KOPT-K1 (cell line): ENCODE data around the gene ALPP.
"Not testable (repeated sequence)": the region's sequence is repeated elsewhere in the genome, so short reads cannot be mapped to it uniquely, and the experiment has no call there.

ENCODE experiments used
- H3K27ac ChIP-seq: fragments of 200-600 bp; sonication (generic); 2 replicates; pipeline ENCODE4 v1.5.1; 2016; ENCODE audit warnings: antibody characterized with exemption, mild to moderate bottlenecking, low read depth, low read length; ENCODE audit not compliant: poor library complexity, severe bottlenecking
- H3K36me3 ChIP-seq: fragments of 200-600 bp; sonication (generic); 2 replicates; pipeline ENCODE4 v1.5.1; 2017; ENCODE audit warnings: antibody characterized with exemption, mild to moderate bottlenecking, low read length, moderate library complexity; ENCODE audit not compliant: insufficient read depth
- H3K9me3 ChIP-seq: fragments of 200-600 bp; sonication (generic); 2 replicates; pipeline ENCODE4 v1.5.1; 2017; ENCODE audit warnings: antibody characterized with exemption, low read length, mild to moderate bottlenecking; ENCODE audit not compliant: insufficient read depth, poor library complexity, severe bottlenecking

The ALPP gene

GRCh38 chr2:232365621-232366321, 12.8 kb upstream of the ALPP start:
- H3K27ac ChIP-seq, result no peak overlapping the region
- H3K9me3 ChIP-seq, result peaks cover 15% of the 10 kb centered on the region

GRCh38 chr2:232366461-232366860, 12.1 kb upstream of the ALPP start:
- peaks cover 11% of the 10 kb centered on the region for H3K9me3 ChIP-seq
- H3K27ac ChIP-seq, H3K36me3 ChIP-seq: not testable (repeated sequence)

More at GRCh38 chr2:232365621-232366321, 12.8 kb upstream of the ALPP start:
- no peaks in the 10 kb centered on the region for H3K36me3 ChIP-seq

- peaks cover 5% of the 10 kb centered on the region for H3K9me3 ChIP-seq
- H3K27ac ChIP-seq, result no peak overlapping the region
- H3K36me3 ChIP-seq, result no peaks in the 10 kb centered on the region
These were observed 11.5 kb upstream of the ALPP start for GRCh38 chr2:232367016-232367415.

GRCh38 chr2:232367591-232368233, 10.8 kb upstream of the ALPP start:
- no peaks in the 10 kb centered on the region for H3K9me3 ChIP-seq
- H3K27ac ChIP-seq, result no peak overlapping the region
- H3K36me3 ChIP-seq, result no peaks in the 10 kb centered on the region

- H3K27ac ChIP-seq, result no peak overlapping the region
- H3K9me3 ChIP-seq, result no peaks in the 10 kb centered on the region
- no peaks in the 10 kb centered on the region for H3K36me3 ChIP-seq
These were observed 10.2 kb upstream of the ALPP start for GRCh38 chr2:232368311-232368731.

GRCh38 chr2:232369126-232369951, 9.2 kb upstream of the ALPP start:
- no peak overlapping the region for H3K27ac ChIP-seq
- no peaks in the 10 kb centered on the region for H3K36me3 ChIP-seq
- no peaks in the 10 kb centered on the region for H3K9me3 ChIP-seq

GRCh38 chr2:232370007-232370406, 8.5 kb upstream of the ALPP start:
- not testable (repeated sequence) for H3K9me3 ChIP-seq, H3K27ac ChIP-seq, H3K36me3 ChIP-seq

GRCh38 chr2:232372231-232373208, 6.0 kb upstream of the ALPP start:
- Histone ChIP-seq H3K36me3 (no peaks in the 10 kb centered on the region), H3K27ac (no peak overlapping the region), H3K9me3 (no peaks in the 10 kb centered on the region)

- Histone ChIP-seq H3K36me3 (no peaks in the 10 kb centered on the region), H3K27ac (no peak overlapping the region), H3K9me3 (no peaks in the 10 kb centered on the region)
These were observed 4.2 kb upstream of the ALPP start for GRCh38 chr2:232374356-232374755.

- no peaks in the 10 kb centered on the region for H3K36me3 ChIP-seq
These were observed 3.4 kb upstream of the ALPP start for GRCh38 chr2:232375164-232375563.

GRCh38 chr2:232376260-232376659, 2.3 kb upstream of the ALPP start:
- Histone ChIP-seq H3K9me3 (no peaks in the 10 kb centered on the region), H3K27ac (no peak overlapping the region), H3K36me3 (no peaks in the 10 kb centered on the region)

More at GRCh38 chr2:232375164-232375563, 3.4 kb upstream of the ALPP start:
- Histone ChIP-seq H3K27ac (no peak overlapping the region), H3K9me3 (no peaks in the 10 kb centered on the region)

- Histone ChIP-seq H3K36me3 (no peaks in the 10 kb centered on the region), H3K9me3 (no peaks in the 10 kb centered on the region)
These were observed 1.8 kb upstream of the ALPP start for GRCh38 chr2:232376713-232377112.

GRCh38 chr2:232377319-232377718, 1.2 kb upstream of the ALPP start:
- H3K27ac ChIP-seq, result no peak overlapping the region
- no peaks in the 10 kb centered on the region for H3K9me3 ChIP-seq
- no peaks in the 10 kb centered on the region for H3K36me3 ChIP-seq

More at GRCh38 chr2:232376713-232377112, 1.8 kb upstream of the ALPP start:
- H3K27ac ChIP-seq, result no peak overlapping the region
